A549 (cell line): ENCODE data around the gene EPN1.

ENCODE experiments used
- HEYL ChIP-seq: fragments of 250-450 bp; sonication (Bioruptor Pico); IDR thresholded peaks from 2 replicates; pipeline ENCODE4 v1.8.0; 2021; ENCODE audit warnings: mild to moderate bottlenecking, moderate library complexity
- MAX ChIP-seq: IDR thresholded peaks from 2 replicates; pipeline ENCODE4 v1.6.1; 2012
- POLR2A ChIP-seq: IDR thresholded peaks from 2 replicates; pipeline ENCODE4 v1.6.1; 2012; ENCODE audit warnings: mild to moderate bottlenecking, low read length
- REST ChIP-seq: fragments of 200-600 bp; sonication (generic); IDR thresholded peaks from 2 replicates; pipeline ENCODE4 v1.6.1; 2016; ENCODE audit warnings: antibody characterized with exemption, mild to moderate bottlenecking, moderate library complexity
- ZFP36 ChIP-seq: fragments of 450-650 bp; IDR thresholded peaks from 2 replicates; pipeline ENCODE4 v1.6.1; 2014; ENCODE audit warnings: borderline replicate concordance; ENCODE audit not compliant: partially characterized antibody
- TF ChIP-seq, protein P1 (sequence below): fragments of >200 bp; sonication (Bioruptor Twin); formaldehyde crosslinking; IDR thresholded peaks from 3 replicates; pipeline ENCODE4 v1.5.1; 2016

GRCh38 chr19:55666343-55667005 lies 8.6 kb upstream of the EPN1 start:
- TF ChIP-seq HEYL (CRISPR knock-in tag): no peak
- TF ChIP-seq REST: no peak
- no peak for TF ChIP-seq POLR2A
- TF ChIP-seq, protein P1, sequence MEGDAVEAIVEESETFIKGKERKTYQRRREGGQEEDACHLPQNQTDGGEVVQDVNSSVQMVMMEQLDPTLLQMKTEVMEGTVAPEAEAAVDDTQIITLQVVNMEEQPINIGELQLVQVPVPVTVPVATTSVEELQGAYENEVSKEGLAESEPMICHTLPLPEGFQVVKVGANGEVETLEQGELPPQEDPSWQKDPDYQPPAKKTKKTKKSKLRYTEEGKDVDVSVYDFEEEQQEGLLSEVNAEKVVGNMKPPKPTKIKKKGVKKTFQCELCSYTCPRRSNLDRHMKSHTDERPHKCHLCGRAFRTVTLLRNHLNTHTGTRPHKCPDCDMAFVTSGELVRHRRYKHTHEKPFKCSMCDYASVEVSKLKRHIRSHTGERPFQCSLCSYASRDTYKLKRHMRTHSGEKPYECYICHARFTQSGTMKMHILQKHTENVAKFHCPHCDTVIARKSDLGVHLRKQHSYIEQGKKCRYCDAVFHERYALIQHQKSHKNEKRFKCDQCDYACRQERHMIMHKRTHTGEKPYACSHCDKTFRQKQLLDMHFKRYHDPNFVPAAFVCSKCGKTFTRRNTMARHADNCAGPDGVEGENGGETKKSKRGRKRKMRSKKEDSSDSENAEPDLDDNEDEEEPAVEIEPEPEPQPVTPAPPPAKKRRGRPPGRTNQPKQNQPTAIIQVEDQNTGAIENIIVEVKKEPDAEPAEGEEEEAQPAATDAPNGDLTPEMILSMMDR: no peak
- no peak for TF ChIP-seq MAX
- TF ChIP-seq ZFP36: no peak
